A673 (cell line): ENCODE results near the gene PCSK1. TPM values are rescaled to one million over a fixed set of nuclear protein-coding genes. Genes with fewer than 3 reads are reported as not detected.

ENCODE experiments used
- BruUV-seq: library from RNA; stranded (reverse); fragments of 400-500 nt; replicated peaks from 2 replicates; lab custom pipeline; 2021; lab: Mats Ljungman, UMichigan
- CTCF ChIA-PET: fragments of 300-600 bp; sonication (Branson Sonifier 250); formaldehyde crosslinking; loops from one replicate; lab custom pipeline; 2022; ENCODE audit warnings: antibody characterized with exemption; lab: Charles Lee
- POLR2A ChIA-PET: fragments of 300-600 bp; sonication (Branson Sonifier 250); formaldehyde crosslinking; loops from one replicate; lab custom pipeline; 2022; ENCODE audit warnings: antibody characterized with exemption; ENCODE audit not compliant: low non-redundant PET; lab: Charles Lee
- DNase-seq: peaks from one replicate; pipeline ENCODE4 v3.0.0-alpha.2; 2015; ENCODE audit warnings: low spot score
- H3K27ac ChIP-seq: fragments of 200-600 bp; sonication (generic); 2 replicates; pipeline ENCODE4 v1.5.1; 2016; ENCODE audit warnings: mixed run types, low read depth, mild to moderate bottlenecking, mixed read lengths, antibody characterized with exemption, low read length; ENCODE audit not compliant: poor library complexity, severe bottlenecking
- H3K27me3 ChIP-seq: fragments of 200-600 bp; sonication (generic); replicated peaks from 2 replicates; pipeline ENCODE4 v1.6.1; 2017; ENCODE audit warnings: mixed run types, low read depth, mild to moderate bottlenecking, mixed read lengths, antibody characterized with exemption, low read length; ENCODE audit not compliant: insufficient read depth, poor library complexity
- H3K36me3 ChIP-seq: fragments of 200-600 bp; sonication (generic); 2 replicates; pipeline ENCODE4 v1.6.1; 2016; ENCODE audit warnings: mixed run types, mild to moderate bottlenecking, mixed read lengths, antibody characterized with exemption, low read length; ENCODE audit not compliant: insufficient read depth, poor library complexity, severe bottlenecking
- H3K4me1 ChIP-seq: fragments of 200-600 bp; sonication (generic); 2 replicates; pipeline ENCODE4 v1.6.1; 2017; ENCODE audit warnings: mixed run types, mild to moderate bottlenecking, mixed read lengths, antibody characterized with exemption, low read length; ENCODE audit not compliant: insufficient read depth, poor library complexity, severe bottlenecking
- H3K4me3 ChIP-seq: fragments of 200-600 bp; sonication (generic); 2 replicates; pipeline ENCODE4 v1.5.1; 2016; ENCODE audit warnings: low read depth, mixed run types, mild to moderate bottlenecking, mixed read lengths, low read length; ENCODE audit not compliant: poor library complexity, severe bottlenecking
- H3K9me3 ChIP-seq: fragments of 200-600 bp; sonication (generic); 2 replicates; pipeline ENCODE4 v1.6.1; 2016; ENCODE audit warnings: mixed run types, low read depth, mild to moderate bottlenecking, mixed read lengths, antibody characterized with exemption, low read length; ENCODE audit not compliant: poor library complexity, severe bottlenecking
- CTCF ChIP-seq: fragments of 300-800, 200-600 bp; sonication (generic); conservative IDR thresholded peaks from 2 replicates; pipeline ENCODE4 v1.5.1; 2017; ENCODE audit warnings: low read depth, mild to moderate bottlenecking, antibody characterized with exemption, low read length, moderate library complexity, mixed read lengths
- EZH2 ChIP-seq: fragments of 200-600 bp; sonication (generic); IDR thresholded peaks from 2 replicates; pipeline ENCODE4 v1.6.1; 2017; ENCODE audit warnings: borderline replicate concordance, low read depth, mild to moderate bottlenecking, mixed read lengths, antibody characterized with exemption, low read length; ENCODE audit not compliant: poor library complexity, severe bottlenecking
- intact Hi-C: fragments of 100-400 bp; cut with micrococcal nuclease; formaldehyde crosslinking; loops from one replicate; pipeline ENCODE4 v1.10.0; 2022; ENCODE audit not compliant: unreplicated experiment
- total RNA-seq: library from RNA; stranded (reverse); gene quantifications from 2 replicates; pipeline ENCODE4 v1.2.3, GENCODE V29; 2021

Gene PCSK1
- total RNA-seq, 1 experiment from 2014 or later, result 0.92 TPM

DNA sequence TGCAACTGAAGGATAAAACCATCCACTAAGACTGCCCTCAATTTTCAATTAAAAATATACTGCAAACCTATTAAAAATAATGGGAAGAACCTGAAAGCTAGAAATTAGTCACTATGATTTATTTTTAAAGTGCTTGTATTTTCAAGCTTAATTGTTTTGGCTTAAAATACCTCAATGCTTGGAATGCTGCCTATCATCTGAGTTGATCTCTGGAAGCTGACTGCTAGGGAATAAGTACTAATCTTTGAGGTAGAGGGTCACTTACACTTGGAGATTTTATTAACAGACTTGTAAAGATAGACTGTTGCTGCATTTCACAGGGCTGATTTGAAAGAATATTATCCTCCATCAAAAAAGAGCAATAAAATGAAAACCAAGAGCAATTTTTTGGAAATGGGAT is 6.2 kb downstream of the PCSK1 start:
- TF ChIP-seq EZH2, result no peak
- no peak for TF ChIP-seq CTCF
- Histone ChIP-seq H3K36me3 (no peaks in the 10 kb centered on the region), H3K27me3 (no peaks in the 10 kb centered on the region), H3K9me3 (no peaks in the 10 kb centered on the region), H3K4me3 (no peak overlapping the region), H3K4me1 (peaks cover 8% of the 10 kb centered on the region), H3K27ac (no peak overlapping the region)
- no TSS peak for BruUV-seq
- ChIA-PET CTCF (no interaction called here), POLR2A (no interaction called here)
- intact Hi-C loops, result no loop called here
- no peak for DNase-seq

- no TSS peak for BruUV-seq
- no peaks in the 10 kb centered on the region for H3K4me1 ChIP-seq
- intact Hi-C loops, result no loop called here
- ChIA-PET CTCF (no interaction called here), POLR2A (no interaction called here)
- TF ChIP-seq CTCF (no peak), EZH2 (no peak)
- DNase-seq, result no peak
- no peaks in the 10 kb centered on the region for H3K27me3 ChIP-seq
- no peaks in the 10 kb centered on the region for H3K36me3 ChIP-seq
- no peak overlapping the region for H3K27ac ChIP-seq
- no peaks in the 10 kb centered on the region for H3K9me3 ChIP-seq
- H3K4me3 ChIP-seq, result no peak overlapping the region
These were observed 7.6 kb downstream of the PCSK1 start for GRCh38 chr5:96425443-96425842.

DNA sequence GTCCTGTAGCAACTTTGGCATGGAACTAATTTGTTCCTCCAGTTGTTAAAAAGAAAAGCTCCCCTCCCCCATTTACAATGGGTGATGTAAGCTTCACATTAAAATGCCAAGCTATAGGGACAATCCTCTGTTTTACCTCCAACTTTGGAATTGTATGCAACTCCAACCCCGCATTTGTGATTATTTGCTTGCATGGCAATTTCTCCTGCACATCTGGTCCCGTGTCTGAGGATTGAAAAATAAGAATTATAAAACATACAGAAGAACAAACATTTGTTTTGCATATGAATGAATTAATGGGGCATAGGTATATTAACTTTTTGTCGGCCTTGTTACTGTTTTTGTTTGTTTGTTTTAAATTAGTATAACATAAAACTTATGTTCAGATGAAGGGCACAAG is 17.2 kb downstream of the PCSK1 start:
- BruUV-seq, result no TSS peak
- no peak for DNase-seq
- no peak overlapping the region for H3K4me3 ChIP-seq
- H3K27me3 ChIP-seq, result no peaks in the 10 kb centered on the region
- no peaks in the 10 kb centered on the region for H3K9me3 ChIP-seq
- ChIA-PET CTCF (no interaction called here), POLR2A (no interaction called here)
- TF ChIP-seq CTCF, result no peak
- TF ChIP-seq EZH2, result no peak
- H3K27ac ChIP-seq, result no peak overlapping the region
- H3K4me1 ChIP-seq, result no peaks in the 10 kb centered on the region
- intact Hi-C loops, result no loop called here
- H3K36me3 ChIP-seq, result no peaks in the 10 kb centered on the region
